GM13976 (cell line): ENCODE results near the gene CSMD2.

Source experiments
- DNase-seq: peaks from one replicate; pipeline ENCODE4 v3.0.0; 2012; ENCODE audit warnings: low spot score
- CTCF ChIP-seq: IDR thresholded peaks from 2 replicates; pipeline ENCODE4 v1.5.1; 2012; ENCODE audit warnings: borderline replicate concordance, mild to moderate bottlenecking; ENCODE audit not compliant: insufficient read depth; ENCODE audit errors: extremely low read depth, missing control alignments, control extremely low read depth
- in situ Hi-C: fragments of 300-500 bp; cut with MboI; formaldehyde crosslinking; loops from one replicate; pipeline ENCODE4 v1.12.0; 2022; ENCODE audit warnings: low sequenced_read_pairs, mixed read lengths, inconsistent platforms; ENCODE audit not compliant: unreplicated experiment

The CSMD2 gene

DNA sequence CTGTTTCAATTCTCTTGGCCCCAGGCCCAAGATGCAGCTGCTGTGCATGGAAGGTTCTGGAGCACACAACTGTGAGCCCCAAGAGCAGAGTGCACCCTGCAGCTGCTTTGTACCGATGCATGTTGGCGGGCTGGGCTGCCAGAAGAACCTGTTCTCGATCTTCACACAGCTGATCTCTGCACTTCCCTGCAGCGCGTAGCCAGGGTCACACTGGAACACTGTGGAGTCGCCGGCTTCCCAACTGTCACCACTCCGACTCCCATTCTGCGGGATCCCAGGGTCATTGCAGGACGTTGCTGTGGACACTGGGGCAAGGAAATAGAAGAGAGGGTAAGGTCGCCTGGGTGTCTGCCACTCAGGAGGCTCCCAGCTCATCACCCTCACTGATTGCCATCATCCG lies 507.2 kb downstream of the CSMD2 start:
- in situ Hi-C loops, result no loop called here
- DNase-seq, result no peak
- TF ChIP-seq CTCF, result no peak

- no peak for DNase-seq
- TF ChIP-seq CTCF, result no peak
- in situ Hi-C loops, result no loop called here
Measured at GRCh38 chr1:33656467-33657005, 508.5 kb downstream of the CSMD2 start.

DNA sequence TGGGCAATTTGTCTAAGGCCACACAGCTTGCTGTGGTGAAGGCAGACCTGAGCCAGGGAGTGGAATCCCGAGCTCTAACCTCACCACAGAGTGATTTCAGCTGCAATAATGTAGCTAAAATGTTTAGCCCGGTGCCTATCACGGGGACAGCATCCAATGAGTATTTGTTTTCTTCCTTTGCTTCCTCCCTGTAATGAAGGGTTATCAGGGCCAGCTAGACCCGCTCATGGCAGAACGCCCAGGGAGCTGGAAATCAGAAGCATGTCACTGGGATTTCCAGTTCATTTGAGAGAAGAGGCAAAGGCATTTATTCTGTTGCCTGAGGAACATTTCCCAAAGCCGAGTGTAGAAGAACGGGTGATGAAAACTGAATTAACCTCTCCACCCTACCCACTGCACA lies 509.5 kb downstream of the CSMD2 start:
- no peak for TF ChIP-seq CTCF
- in situ Hi-C loops, result no loop called here

DNA sequence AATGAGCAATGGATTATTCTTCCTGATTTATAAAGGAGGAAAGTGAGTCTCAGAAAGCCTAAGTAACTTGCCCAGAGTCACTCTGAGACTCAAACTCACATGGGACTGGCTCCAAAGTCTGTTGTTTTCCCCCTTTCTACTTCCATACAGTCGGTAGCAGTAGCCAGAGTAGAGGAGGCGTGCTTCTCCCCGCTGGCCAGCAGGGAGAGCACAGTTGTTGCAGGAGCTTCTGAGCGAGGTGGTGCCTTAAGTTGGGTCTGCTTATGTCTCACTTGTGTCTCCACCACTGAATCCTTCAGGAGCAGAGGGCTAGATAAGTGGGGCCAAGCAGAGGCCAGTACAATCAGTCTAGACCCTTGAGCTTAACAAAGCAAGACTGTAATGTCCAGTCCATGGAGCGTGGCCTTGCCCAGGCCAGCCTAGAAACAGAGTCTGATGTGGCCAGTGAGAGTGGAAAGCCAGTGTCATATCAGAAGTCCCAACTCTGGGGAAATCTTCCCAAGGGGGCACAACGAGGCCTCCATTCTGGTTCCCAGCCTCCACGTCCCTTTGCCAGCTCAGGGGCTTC lies 510.7 kb downstream of the CSMD2 start:
- no peak for TF ChIP-seq CTCF
- DNase-seq, result no peak
- in situ Hi-C loops, result no loop called here

More for the DNA sequence above, 509.5 kb downstream of the CSMD2 start:
- no peak for DNase-seq

DNA sequence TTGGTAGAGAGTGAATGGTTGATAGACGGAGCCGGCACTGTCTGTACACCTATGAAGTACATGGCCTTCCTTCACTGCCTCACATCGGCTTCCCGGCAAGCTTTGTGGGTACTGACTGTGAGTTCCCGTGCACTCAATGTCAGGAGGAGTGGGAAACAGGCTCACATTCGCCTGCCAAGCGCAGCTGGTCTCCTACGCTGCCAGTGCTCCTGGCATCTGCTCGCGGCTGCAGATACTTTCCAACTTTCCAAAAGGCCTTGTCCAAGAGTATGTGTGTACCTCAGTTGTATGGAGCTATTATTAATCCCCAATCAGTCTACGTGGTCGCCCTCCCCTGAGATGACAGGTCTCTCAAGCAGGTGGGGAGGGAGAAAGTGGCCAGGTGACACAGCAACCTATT lies 511.8 kb downstream of the CSMD2 start:
- DNase-seq, result no peak
- TF ChIP-seq CTCF, result no peak
- in situ Hi-C loops, result no loop called here

DNA sequence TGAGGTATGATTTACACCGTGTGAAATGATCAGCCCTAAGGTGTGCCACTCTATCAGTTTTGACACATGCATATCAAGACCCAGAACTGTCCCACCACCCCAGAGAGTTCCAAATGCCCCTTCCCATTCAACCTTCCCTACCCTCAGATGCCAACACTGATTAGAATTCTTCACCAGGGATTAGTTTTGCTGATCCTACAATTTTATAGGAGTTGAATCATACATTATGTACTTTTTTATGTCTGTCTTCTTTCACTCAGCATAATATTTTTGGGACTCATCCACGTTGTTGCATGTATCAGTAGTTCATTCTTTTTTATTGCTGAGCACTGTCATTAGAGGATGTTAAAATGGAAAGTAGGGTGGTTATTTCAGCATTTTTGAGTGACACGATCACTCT lies 514.3 kb downstream of the CSMD2 start:
- TF ChIP-seq CTCF, result no peak
- DNase-seq, result no peak
- in situ Hi-C loops, result no loop called here

DNA sequence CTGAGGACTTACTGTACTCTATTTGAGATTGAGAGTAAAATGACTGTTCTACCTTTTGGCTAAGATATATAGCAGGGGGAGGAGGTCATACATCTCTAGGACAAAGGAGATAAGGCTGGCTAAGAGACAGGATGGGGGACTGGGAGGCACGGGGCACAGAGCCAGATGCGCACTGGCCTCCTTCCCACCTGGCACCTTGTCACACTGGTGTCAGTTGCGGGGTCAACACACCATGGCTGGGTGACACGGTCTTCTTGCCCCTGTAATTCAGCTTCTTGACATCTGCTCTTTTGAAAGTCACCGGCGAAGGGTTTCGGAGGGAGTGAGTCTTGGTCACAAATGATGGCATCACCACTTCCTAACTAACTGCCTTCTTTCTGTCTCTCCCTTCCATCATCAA lies 515.3 kb downstream of the CSMD2 start:
- no peak for TF ChIP-seq CTCF
- in situ Hi-C loops, result no loop called here
- DNase-seq, result no peak
